Measurements from ENCODE around the gene PPP2R2C. TPM values are rescaled to one million over a fixed set of nuclear protein-coding genes. Genes with fewer than 3 reads are reported as not detected.

PPP2R2C gene
- total and polyA plus RNA-seq, 2 of the 4 experiments (the other 2 are of a cell fraction) = 0.03 TPM; not detected in 1

DNA sequence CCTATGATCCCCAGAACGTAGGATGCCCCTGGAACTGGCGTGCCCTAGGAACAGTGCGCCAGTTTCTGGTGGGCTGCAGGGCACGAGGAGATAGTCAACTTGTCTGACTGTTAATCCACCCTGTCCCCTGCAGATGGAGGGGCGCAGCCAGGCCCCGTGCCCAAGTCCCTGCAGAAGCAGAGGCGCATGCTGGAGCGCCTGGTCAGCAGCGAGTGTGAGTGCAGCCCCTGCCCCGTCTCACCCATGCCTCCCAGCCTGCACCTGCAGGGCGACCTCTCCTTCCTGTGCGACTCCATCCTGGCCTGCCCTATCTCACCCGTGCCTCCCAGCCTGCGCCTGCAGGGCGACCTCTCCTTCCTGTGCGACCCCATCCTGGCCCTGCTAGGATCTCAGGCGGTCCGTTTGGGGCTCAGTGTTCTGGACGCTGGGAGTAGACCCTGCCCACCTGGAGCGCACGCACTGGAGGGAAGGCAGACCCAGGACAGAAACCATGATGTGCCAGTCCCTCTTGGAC lies 180.6 kb downstream of the PPP2R2C start:
- H2BK15ac ChIP-seq (ENCODE audit: low read depth, low read length) = no peak overlapping the region
- no peak overlapping the region for H3K4me2 ChIP-seq (ENCODE audit: low read depth, low read length)
- no peak overlapping the region for H2BK20ac ChIP-seq (ENCODE audit: low read depth, low read length)
- BruUV-seq (replicated peaks) = no TSS peak
- H4K5ac ChIP-seq (ENCODE audit: low read depth, low read length) = no peak overlapping the region
- no peak overlapping the region for H4K8ac ChIP-seq (ENCODE audit: low read depth in 2 of 2, low read length in 2 of 2)
- H3K14ac ChIP-seq (replicated peaks; ENCODE audit: low read depth, low read length) = no peak overlapping the region
- H3K4ac ChIP-seq (ENCODE audit: low read depth, low read length) = no peak overlapping the region
- H2AFZ ChIP-seq (replicated peaks; ENCODE audit: low read length, poor library complexity) = no peak overlapping the region
- DNase-seq = no peak
- no peak overlapping the region for H3K56ac ChIP-seq (ENCODE audit: extremely low read depth, insufficient read depth, low read length)
- dilution Hi-C loops (cut with HindIII; ENCODE audit: low sequenced_read_pairs, unreplicated experiment) (no loop called here), intact Hi-C loops (cut with micrococcal nuclease) (no loop called here), in situ Hi-C loops (cut with MboI; ENCODE audit: low sequenced_read_pairs) (no loop called here)
- WGBS, 2 experiments (ENCODE audit: extremely low coverage in 2 of 2, insufficient read length in 1 of 2) = 100% methylated on average over 2 of the region's 21 CpGs; no CpG with 5 or more reads in 1 of the 2 experiments
- TF ChIP-seq CEBPB (IDR thresholded peaks at IDR 0.05; ENCODE audit: low read depth, low read length) (no peak), POLR2A (IDR thresholded peaks at IDR 0.05; ENCODE audit: low read depth, low read length) (no peak), MAFK (IDR thresholded peaks at IDR 0.05; ENCODE audit: low read depth, low read length) (no peak), BHLHE40 (IDR thresholded peaks at IDR 0.05; ENCODE audit: low read depth, low read length) (no peak), RAD21 (IDR thresholded peaks at IDR 0.05; ENCODE audit: low read length) (no peak), MAZ (IDR thresholded peaks at IDR 0.05; ENCODE audit: borderline replicate concordance, low read depth, low read length) (no peak), SMC3 (IDR thresholded peaks at IDR 0.05; ENCODE audit: low read depth, low read length) (no peak)
- no peak overlapping the region for H2AK5ac ChIP-seq (ENCODE audit: low read depth, low read length)
- H3K27me3 ChIP-seq (ENCODE audit: control insufficient read depth, insufficient read depth, low read length) = no peaks in the 10 kb centered on the region
- no peak overlapping the region for H2AK9ac ChIP-seq (replicated peaks; ENCODE audit: low read depth, low read length, poor library complexity)
- no peak overlapping the region for H3K4me3 ChIP-seq (ENCODE audit: insufficient read depth, low read depth, low read length)
- peaks cover 77% of the 10 kb centered on the region for H3K36me3 ChIP-seq (ENCODE audit: control insufficient read depth, insufficient read depth, low read length)
- no peaks in the 10 kb centered on the region for H4K20me1 ChIP-seq (ENCODE audit: insufficient read depth, low read length)
- peaks cover 3% of the 10 kb centered on the region; the same call in 1 of the 2 replicates for H3K9me1 ChIP-seq (ENCODE audit: insufficient read depth, low read length)
- ATAC-seq (ENCODE audit: low read depth) = no peak
- no peak overlapping the region for H2BK5ac ChIP-seq (ENCODE audit: low read depth, low read length, poor library complexity, severe bottlenecking)
- H4K91ac ChIP-seq (ENCODE audit: insufficient read depth, low read depth, low read length) = no peak overlapping the region
- H3K9me3 ChIP-seq (ENCODE audit: control insufficient read depth, insufficient read depth, low read length) = no peaks in the 10 kb centered on the region
- ChIA-PET POLR2A (ENCODE audit: unreplicated experiment) (no interaction called here), CTCF (no interaction called here)
- H3K4me1 ChIP-seq (ENCODE audit: control insufficient read depth, insufficient read depth, low read length) = no peaks in the 10 kb centered on the region
- no peak overlapping the region for H3K18ac ChIP-seq (ENCODE audit: low read depth, low read length)
- H3K79me1 ChIP-seq (ENCODE audit: low read depth in 1 of 2, low read length in 2 of 2) = no peaks in the 10 kb centered on the region
- no peak overlapping the region for H3K9ac ChIP-seq (ENCODE audit: low read depth, low read length)
- H3K23ac ChIP-seq (ENCODE audit: low read depth, low read length) = no peak overlapping the region
- H2BK120ac ChIP-seq (ENCODE audit: low read depth, low read length) = no peak overlapping the region
- H3K27ac ChIP-seq (ENCODE audit: insufficient read depth, low read length) = no peak overlapping the region

All from IMR-90 (cell line).